IPS-18a (cell line): Measurements from ENCODE around the gene HPN.
A peak's percentile ranks its signal among the peaks of the same experiment; 100 is the strongest.

ENCODE experiments used
- H3K27ac ChIP-seq: one replicate; pipeline ENCODE4 v1.5.1; 2013; ENCODE audit warnings: low read length
- H3K27me3 ChIP-seq: one replicate; pipeline ENCODE4 v1.6.1; 2013; ENCODE audit warnings: mild to moderate bottlenecking, low read length; ENCODE audit not compliant: control insufficient read depth, insufficient read depth
- H3K36me3 ChIP-seq: one replicate; pipeline ENCODE4 v1.6.1; 2013; ENCODE audit warnings: low read depth, low read length; ENCODE audit not compliant: control insufficient read depth
- H3K4me1 ChIP-seq: one replicate; pipeline ENCODE4 v1.6.1; 2013; ENCODE audit warnings: low read depth, low read length; ENCODE audit not compliant: control insufficient read depth
- H3K4me3 ChIP-seq: one replicate; pipeline ENCODE4 v1.5.1; 2013; ENCODE audit warnings: low read length
- H3K9ac ChIP-seq: one replicate; pipeline ENCODE4 v1.6.1; 2013; ENCODE audit warnings: mild to moderate bottlenecking, low read length, moderate library complexity
- H3K9me3 ChIP-seq: one replicate; pipeline ENCODE4 v1.6.1; 2013; ENCODE audit warnings: low read depth, low read length; ENCODE audit not compliant: control insufficient read depth

The HPN gene

DNA sequence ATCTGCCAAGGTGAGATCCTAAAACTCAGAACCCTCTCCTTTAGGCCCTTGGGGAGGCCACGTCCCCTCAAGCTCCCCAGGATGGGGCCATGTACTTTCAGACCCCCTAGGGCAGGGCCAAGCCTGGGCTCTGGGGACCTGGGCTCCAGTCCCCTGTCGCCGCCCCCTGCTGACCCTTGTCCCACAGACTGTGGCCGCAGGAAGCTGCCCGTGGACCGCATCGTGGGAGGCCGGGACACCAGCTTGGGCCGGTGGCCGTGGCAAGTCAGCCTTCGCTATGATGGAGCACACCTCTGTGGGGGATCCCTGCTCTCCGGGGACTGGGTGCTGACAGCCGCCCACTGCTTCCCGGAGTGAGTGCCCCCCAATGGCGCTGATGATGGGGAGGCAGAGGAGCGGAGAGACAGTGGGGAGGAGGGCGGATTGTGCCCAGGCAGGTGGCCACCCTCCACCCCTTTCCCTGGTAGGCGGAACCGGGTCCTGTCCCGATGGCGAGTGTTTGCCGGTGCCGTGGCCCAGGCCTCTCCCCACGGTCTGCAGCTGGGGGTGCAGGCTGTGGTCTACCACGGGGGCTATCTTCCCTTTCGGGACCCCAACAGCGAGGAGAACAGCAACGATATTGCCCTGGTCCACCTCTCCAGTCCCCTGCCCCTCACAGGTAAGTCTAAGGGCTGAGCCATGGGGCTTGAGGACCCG is 18.8 kb downstream of the HPN start:
- Histone ChIP-seq H3K27ac (no peak overlapping the region), H3K27me3 (peaks cover 11% of the 10 kb centered on the region), H3K36me3 (no peaks in the 10 kb centered on the region), H3K9me3 (no peaks in the 10 kb centered on the region), H3K9ac (no peak overlapping the region), H3K4me3 (no peak overlapping the region), H3K4me1 (peaks cover 8% of the 10 kb centered on the region)

DNA sequence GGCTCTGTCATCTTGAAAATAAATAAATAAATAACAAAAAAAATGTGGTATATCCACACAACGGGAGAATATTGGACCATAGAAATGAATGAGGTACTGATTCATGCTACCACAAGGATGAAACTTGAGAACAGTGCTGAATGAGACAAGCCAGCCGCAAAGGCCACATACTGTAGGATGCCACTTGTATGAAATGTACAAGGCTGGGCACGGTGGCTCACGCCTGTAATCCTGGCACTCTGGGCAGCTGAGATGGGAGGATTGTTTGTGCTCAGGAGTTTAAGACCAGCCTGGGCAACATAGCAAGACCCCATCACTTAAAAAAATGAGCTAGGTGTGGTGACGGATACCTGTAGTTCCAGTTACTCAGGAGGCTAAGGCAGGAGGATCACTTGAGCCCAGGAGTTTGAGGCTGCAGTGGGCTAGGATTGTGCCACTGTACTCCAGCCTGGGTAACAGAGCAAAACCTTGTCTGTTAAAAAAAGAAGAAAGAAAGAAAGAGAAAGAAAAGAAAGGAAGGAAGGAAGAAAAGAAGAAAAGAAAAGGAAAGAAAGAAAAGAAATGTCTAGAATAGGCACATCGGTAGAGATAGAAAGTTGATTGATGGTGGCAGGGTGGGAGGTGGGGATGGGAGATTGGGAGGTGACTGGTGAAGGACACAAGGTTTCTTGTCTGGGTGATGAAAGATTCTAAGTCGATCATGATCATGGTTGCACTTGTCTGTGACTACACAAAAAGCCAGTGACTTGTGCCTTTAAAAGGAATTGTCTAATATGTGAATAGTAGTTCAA is 20.3 kb downstream of the HPN start:
- Histone ChIP-seq H3K9me3 (no peaks in the 10 kb centered on the region), H3K27me3 (peaks cover 11% of the 10 kb centered on the region), H3K36me3 (no peaks in the 10 kb centered on the region), H3K27ac (no peak overlapping the region), H3K4me1 (no peaks in the 10 kb centered on the region), H3K9ac (no peak overlapping the region), H3K4me3 (no peak overlapping the region)

DNA sequence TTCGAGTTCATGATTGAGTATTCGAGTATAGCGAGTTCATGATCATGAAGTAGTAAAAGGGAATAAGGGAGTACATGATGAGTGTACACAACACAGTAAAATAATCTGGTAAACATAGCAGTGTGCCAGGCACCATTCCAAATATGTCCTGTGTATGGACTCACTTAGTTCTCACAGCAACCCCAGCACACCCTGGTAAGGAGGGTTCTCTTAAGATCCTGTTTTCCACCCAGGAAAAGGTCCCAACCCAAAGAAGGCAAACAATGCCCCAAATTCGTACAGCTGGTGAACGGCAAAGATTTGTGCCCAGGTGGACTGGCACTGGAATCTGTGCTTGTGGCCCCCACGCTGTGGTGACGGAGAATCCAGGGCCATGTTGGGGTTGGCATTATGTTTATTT is 21.4 kb downstream of the HPN start:
- no peak overlapping the region for H3K27ac ChIP-seq
- H3K9ac ChIP-seq, result no peak overlapping the region
- H3K4me3 ChIP-seq, result no peak overlapping the region

DNA sequence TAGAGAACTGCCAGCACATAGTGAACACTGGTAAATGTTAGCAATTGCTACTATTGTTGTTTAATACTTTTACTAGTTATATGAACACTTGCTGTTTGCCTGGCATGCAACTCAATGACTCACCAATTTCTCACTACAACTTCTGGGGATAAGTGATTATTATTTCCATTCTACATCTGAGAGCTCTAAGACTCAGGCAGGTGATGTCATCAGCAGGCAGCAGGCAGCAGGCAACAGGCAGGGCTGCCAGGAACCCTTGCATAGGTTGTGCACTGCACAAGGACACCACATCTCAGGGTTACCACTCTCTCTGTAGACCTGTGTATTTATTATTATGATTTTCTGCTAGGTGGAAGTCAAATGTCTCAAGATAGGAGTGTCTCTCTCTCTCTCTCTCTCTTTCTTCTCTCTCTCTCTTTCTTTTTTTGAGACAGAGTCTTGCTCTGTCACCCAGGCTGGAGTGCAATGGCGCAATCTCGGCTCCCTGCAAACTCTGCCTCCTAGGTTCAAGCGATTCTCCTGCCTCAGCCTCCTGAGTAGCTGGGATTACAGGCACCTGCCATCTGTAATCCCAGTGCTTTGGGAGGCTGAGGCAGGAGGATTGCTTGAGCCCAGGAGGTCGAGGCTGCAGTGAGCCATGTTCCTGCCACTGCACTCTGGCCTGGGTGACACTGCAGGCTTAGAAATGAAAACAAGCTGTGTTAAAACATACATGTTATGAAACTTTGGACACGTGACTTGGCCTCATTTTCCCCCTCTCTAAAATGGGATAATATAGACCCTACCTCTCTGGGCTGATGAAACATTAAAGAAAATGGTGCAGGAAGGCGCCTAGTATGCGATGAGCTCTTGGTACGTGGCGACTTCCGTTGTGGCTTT is 22.7 kb downstream of the HPN start:
- Histone ChIP-seq H3K36me3 (no peaks in the 10 kb centered on the region), H3K27me3 (peaks cover 11% of the 10 kb centered on the region), H3K4me1 (peaks cover 13% of the 10 kb centered on the region), H3K4me3 (no peak overlapping the region), H3K27ac (no peak overlapping the region), H3K9me3 (no peaks in the 10 kb centered on the region), H3K9ac (no peak overlapping the region)

More for the DNA sequence above, 21.4 kb downstream of the HPN start:
- Histone ChIP-seq H3K36me3 (no peaks in the 10 kb centered on the region), H3K4me1 (peaks cover under 1% of the 10 kb centered on the region), H3K9me3 (no peaks in the 10 kb centered on the region), H3K27me3 (peaks cover 11% of the 10 kb centered on the region)

DNA sequence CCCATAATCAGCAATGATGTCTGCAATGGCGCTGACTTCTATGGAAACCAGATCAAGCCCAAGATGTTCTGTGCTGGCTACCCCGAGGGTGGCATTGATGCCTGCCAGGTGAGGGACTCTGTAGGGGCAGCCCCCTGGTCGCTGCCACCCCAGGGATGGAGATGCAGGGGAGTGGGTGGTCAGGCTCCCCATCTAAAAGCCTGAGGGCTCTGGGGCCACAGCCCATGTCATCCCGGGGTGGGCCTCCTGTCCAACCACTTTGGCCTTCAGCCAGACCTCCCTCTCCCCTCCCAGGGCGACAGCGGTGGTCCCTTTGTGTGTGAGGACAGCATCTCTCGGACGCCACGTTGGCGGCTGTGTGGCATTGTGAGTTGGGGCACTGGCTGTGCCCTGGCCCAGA is 24.1 kb downstream of the HPN start:
- no peak overlapping the region for H3K4me3 ChIP-seq
- no peaks in the 10 kb centered on the region for H3K9me3 ChIP-seq
- no peaks in the 10 kb centered on the region for H3K36me3 ChIP-seq
- peaks cover 11% of the 10 kb centered on the region for H3K27me3 ChIP-seq
- no peak overlapping the region for H3K27ac ChIP-seq
- H3K9ac ChIP-seq, result no peak overlapping the region
- H3K4me1 ChIP-seq, result peaks cover 18% of the 10 kb centered on the region

DNA sequence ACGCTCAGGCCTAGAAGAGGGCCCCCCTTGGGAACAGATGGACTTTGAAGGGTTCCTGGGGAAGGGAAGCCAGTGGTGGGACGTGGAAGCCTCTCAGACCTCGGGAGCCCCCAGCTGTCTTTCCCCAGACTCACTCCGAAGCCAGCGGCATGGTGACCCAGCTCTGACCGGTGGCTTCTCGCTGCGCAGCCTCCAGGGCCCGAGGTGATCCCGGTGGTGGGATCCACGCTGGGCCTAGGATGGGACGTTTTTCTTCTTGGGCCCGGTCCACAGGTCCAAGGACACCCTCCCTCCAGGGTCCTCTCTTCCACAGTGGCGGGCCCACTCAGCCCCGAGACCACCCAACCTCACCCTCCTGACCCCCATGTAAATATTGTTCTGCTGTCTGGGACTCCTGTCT is 24.6 kb downstream of the HPN start:
- H3K9me3 ChIP-seq, result no peaks in the 10 kb centered on the region
- no peak overlapping the region for H3K9ac ChIP-seq
- no peaks in the 10 kb centered on the region for H3K36me3 ChIP-seq
- H3K4me1 ChIP-seq, result peaks cover 18% of the 10 kb centered on the region
- H3K27ac ChIP-seq, result no peak overlapping the region
- H3K4me3 ChIP-seq, result no peak overlapping the region
- H3K27me3 ChIP-seq, result peaks cover 11% of the 10 kb centered on the region

DNA sequence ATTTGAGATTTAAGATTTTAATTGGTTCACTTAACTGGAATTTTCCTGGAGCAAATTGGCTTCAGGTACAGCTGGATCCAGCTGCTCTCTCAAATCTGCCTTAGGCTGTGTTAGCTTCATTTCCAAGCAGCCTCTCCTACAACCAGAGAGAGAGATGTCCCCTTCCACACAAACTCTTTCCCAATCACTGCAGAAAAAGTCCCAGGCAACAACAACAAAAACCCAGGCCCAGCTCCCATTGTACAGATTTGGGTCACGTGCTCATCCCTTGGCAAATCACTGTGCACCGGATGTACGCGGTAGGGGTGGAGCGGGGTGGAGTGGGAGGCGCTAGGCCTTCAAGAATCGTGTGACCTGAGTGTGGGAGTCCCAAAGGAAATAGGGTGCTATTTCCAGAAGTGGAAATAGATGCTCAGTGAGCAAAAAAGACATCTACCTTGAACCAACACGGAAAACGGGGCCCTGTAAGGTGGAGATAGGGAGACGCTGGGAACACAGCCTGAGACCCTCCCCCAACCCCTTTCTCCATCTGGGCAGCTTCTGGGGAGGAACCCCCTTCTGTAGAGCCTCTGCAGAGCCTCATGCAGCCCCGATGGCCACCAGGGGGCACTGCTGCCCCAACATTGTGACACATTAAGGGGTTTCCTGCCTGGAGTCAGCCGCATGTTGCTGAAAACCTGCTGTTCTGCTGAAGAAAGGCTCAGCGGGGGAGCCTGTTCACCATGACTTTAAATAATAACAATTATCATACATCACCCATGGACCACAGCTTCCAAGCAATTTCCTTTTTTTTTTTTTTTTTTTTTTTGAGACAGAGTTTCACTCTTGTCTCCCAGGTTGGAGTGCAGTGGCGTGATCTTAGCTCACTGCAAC is 25.4 kb downstream of the HPN start:
- Histone ChIP-seq H3K36me3 (no peaks in the 10 kb centered on the region), H3K9ac (no peak overlapping the region), H3K27me3 (peaks cover 11% of the 10 kb centered on the region), H3K4me1 (peaks cover 18% of the 10 kb centered on the region), H3K27ac (no peak overlapping the region), H3K4me3 (no peak overlapping the region), H3K9me3 (no peaks in the 10 kb centered on the region)

DNA sequence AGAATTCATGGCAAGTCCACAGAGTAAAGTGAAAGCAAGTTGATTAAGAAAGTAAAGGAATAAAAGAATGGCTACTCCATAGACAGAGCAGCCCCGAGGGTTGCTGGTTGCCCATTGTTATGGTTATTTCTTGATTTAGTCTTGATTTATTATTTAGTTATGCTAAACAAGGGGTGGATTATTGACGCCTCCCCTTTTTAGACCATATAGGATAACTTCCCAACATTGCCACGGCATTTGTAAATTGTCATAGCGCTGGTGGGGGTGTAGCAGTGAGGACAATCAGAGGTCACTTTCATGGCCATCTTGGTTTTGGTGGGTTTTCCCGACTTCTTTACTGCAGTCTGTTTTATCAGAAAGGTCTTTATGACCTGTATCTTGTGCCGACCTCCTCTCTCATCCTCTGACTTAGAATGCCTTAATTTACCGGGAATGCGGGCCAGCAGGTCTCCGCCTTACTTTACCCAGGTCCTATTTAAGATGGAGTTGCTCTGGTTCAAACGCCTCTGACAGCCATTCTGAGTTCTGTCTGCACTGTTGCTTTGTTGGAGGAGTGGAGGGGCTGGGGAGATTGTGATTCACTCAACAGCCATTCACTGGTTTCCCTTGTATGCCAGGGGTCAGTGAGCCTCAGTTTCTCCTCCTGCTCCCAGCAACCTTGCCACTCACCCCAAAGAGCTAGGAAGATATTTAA is 27.6 kb downstream of the HPN start:
- Histone ChIP-seq H3K27me3 (no peaks in the 10 kb centered on the region), H3K27ac (peak overlapping the region; percentile 85), H3K9me3 (no peaks in the 10 kb centered on the region), H3K9ac (peak overlapping the region; percentile 62), H3K4me1 (peaks cover 18% of the 10 kb centered on the region), H3K36me3 (no peaks in the 10 kb centered on the region), H3K4me3 (peak overlapping the region; percentile 41)

DNA sequence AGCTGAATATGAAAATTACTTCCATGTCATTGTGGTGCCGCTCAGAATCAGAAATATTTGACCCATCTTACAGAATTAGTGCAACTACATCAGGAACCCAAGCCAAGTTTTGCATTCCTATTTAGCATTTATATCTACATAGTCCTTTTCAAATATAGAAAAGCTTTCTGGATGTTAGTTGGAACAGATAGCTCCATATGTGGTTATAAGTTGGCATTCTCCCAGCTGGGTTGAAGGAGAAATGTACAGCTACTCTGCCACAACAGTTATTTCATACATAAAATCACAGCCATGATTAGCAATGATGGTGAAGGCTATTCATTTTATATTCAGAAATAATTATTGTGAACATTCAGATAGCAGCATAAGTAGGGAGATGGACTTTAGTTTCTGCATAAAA is 28.2 kb downstream of the HPN start:
- Histone ChIP-seq H3K9me3 (no peaks in the 10 kb centered on the region), H3K4me3 (no peak overlapping the region), H3K4me1 (peaks cover 18% of the 10 kb centered on the region), H3K36me3 (no peaks in the 10 kb centered on the region), H3K9ac (no peak overlapping the region), H3K27ac (no peak overlapping the region), H3K27me3 (no peaks in the 10 kb centered on the region)

DNA sequence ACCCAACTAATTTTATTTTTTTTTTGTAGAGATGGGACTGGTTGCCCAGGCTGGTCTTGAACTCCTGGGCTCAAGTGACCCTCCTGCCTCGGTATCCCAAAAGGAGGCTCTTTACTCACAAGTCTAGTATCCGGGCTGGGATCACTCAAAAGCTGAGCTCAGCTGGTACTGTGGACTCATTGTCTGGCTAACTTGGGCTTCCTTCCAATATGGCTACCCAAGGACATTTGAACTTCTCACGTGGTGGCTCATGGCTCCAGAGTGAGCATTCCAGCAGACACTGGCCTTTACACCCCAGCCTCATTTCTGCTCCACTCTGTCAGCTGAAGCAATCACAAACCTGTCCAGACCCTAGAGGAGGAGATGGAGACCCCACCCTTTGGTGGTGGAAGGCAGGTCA is 28.9 kb downstream of the HPN start:
- Histone ChIP-seq H3K9ac (no peak overlapping the region), H3K4me1 (peaks cover 18% of the 10 kb centered on the region), H3K27ac (no peak overlapping the region), H3K36me3 (no peaks in the 10 kb centered on the region), H3K27me3 (no peaks in the 10 kb centered on the region), H3K9me3 (no peaks in the 10 kb centered on the region), H3K4me3 (no peak overlapping the region)
